A549 (cell line): ENCODE data around the gene MEGF10. TPM values are rescaled to one million over a fixed set of nuclear protein-coding genes. Genes with fewer than 3 reads are reported as not detected.

ENCODE experiments used
- ATAC-seq, 2 experiments: fragments of 200-7000 bp in 1 of 2; fragments of >200 bp in 1 of 2; cut with Nextera tagmentation in 1 of 2; cut with Tn5 transposase in 1 of 2; 3 replicates each; pipeline versions ENCODE4 v1.8.0 to v1.9.1; 2018 to 2020; ENCODE audit warnings: mild to moderate bottlenecking in 1 of 2, moderate library complexity in 1 of 2
- CTCF ChIA-PET: fragments of 300-600 bp; sonication (Branson Sonifier 250); formaldehyde crosslinking; extraction: SDS; loops from one replicate; lab custom pipeline; 2021; ENCODE audit warnings: antibody characterized with exemption, inconsistent platforms; lab: Yijun Ruan, JAX
- POLR2A ChIA-PET: fragments of 350-600 bp; formaldehyde crosslinking; extraction: SDS; loops from one replicate; lab custom pipeline; 2021; ENCODE audit warnings: antibody characterized with exemption, inconsistent platforms; lab: Yijun Ruan, JAX
- DNase-seq, 2 experiments: peaks; one replicate each; pipeline versions ENCODE4 v3.0.0 to v3.0.0-alpha.2; 2011 to 2016; ENCODE audit warnings: low read depth in 1 of 2, low spot score in 1 of 2
- FAIRE-seq: peaks from 2 replicates; lab custom pipeline; 2011; peaks lifted over from hg19 to GRCh38; lab: Jason Lieb, UNC
- H3K27ac ChIP-seq, 2 experiments: fragments of >200 bp; sonication (Bioruptor Twin); formaldehyde crosslinking; 3 replicates each; pipeline ENCODE4 v1.5.1; 2016 to 2017
- H3K4me1 ChIP-seq: fragments of >200 bp; sonication (Bioruptor Twin); formaldehyde crosslinking; 3 replicates; pipeline ENCODE4 v1.6.1; 2016
- H3K4me2 ChIP-seq: fragments of >200 bp; sonication (Bioruptor Twin); formaldehyde crosslinking; 3 replicates; pipeline ENCODE4 v1.6.1; 2016
- H3K4me3 ChIP-seq: fragments of >200 bp; sonication (Bioruptor Twin); formaldehyde crosslinking; 3 replicates; pipeline ENCODE4 v1.5.1; 2016
- H3K9me3 ChIP-seq: fragments of >200 bp; sonication (Bioruptor Twin); formaldehyde crosslinking; 3 replicates; pipeline ENCODE4 v1.6.1; 2016
- CEBPB ChIP-seq, 2 experiments: fragments of >200 bp in 1 of 2; sonication (Bioruptor Twin) in 1 of 2; formaldehyde crosslinking in 1 of 2; IDR thresholded peaks; 2 replicates each; pipeline ENCODE4 v1.6.1; 2012 to 2016
- CHD4 ChIP-seq: fragments of 200-600 bp; sonication (generic); IDR thresholded peaks from 2 replicates; pipeline ENCODE4 v1.6.1; 2016; ENCODE audit warnings: antibody characterized with exemption, mild to moderate bottlenecking, borderline replicate concordance
- CTCF ChIP-seq: fragments of >200 bp; sonication (Bioruptor Twin); formaldehyde crosslinking; IDR thresholded peaks from 3 replicates; pipeline ENCODE4 v1.5.1; 2016
- EHF ChIP-seq: fragments of 250-450 bp; sonication (Bioruptor Pico); IDR thresholded peaks from 2 replicates; pipeline ENCODE4 v1.5.0; 2020; ENCODE audit warnings: mild to moderate bottlenecking
- EHMT2 ChIP-seq: fragments of 200-600 bp; sonication (generic); IDR thresholded peaks from 2 replicates; pipeline ENCODE4 v1.6.1; 2016; ENCODE audit warnings: antibody characterized with exemption, low read depth, mild to moderate bottlenecking, moderate library complexity
- EP300 ChIP-seq, 2 experiments: fragments of >200 bp; sonication (Bioruptor Twin); formaldehyde crosslinking; IDR thresholded peaks; 2 replicates in 1 of 2; 3 replicates in 1 of 2; pipeline ENCODE4 v1.6.1; 2016 to 2017
- FOSB ChIP-seq: fragments of 250-450 bp; sonication (Bioruptor Pico); IDR thresholded peaks from 2 replicates; pipeline ENCODE4 v1.5.0; 2020; ENCODE audit warnings: mild to moderate bottlenecking, moderate library complexity
- HOXA7 ChIP-seq: fragments of 250-450 bp; sonication (Bioruptor Pico); IDR thresholded peaks from 2 replicates; pipeline ENCODE4 v1.5.0; 2020; ENCODE audit warnings: mild to moderate bottlenecking, moderate library complexity
- JUN ChIP-seq, 2 experiments: fragments of >200 bp; sonication (Bioruptor Twin); formaldehyde crosslinking; IDR thresholded peaks; 2 replicates in 1 of 2; 3 replicates in 1 of 2; pipeline ENCODE4 v1.6.1; 2016 to 2017
- KDM1A ChIP-seq: fragments of 200-600 bp; sonication (generic); IDR thresholded peaks from 2 replicates; pipeline ENCODE4 v1.6.1; 2016; ENCODE audit warnings: low read depth, mild to moderate bottlenecking
- KDM5A ChIP-seq: fragments of 200-600 bp; sonication (generic); IDR thresholded peaks from 2 replicates; pipeline ENCODE4 v1.6.1; 2016; ENCODE audit warnings: antibody characterized with exemption, mild to moderate bottlenecking
- MYC ChIP-seq: IDR thresholded peaks from 2 replicates; pipeline ENCODE4 v1.6.1; 2012; ENCODE audit warnings: mild to moderate bottlenecking, inconsistent platforms, low read length, improper control_type of control experiment, borderline replicate concordance
- RAD21 ChIP-seq, 2 experiments: fragments of >200 bp in 1 of 2; sonication (Bioruptor Twin) in 1 of 2; formaldehyde crosslinking in 1 of 2; IDR thresholded peaks in 1 of 2; conservative IDR thresholded peaks in 1 of 2; 2 replicates in 1 of 2; 3 replicates in 1 of 2; pipeline ENCODE4 v1.6.1; 2012 to 2018; ENCODE audit warnings: inconsistent platforms in 1 of 2
- RARB ChIP-seq: fragments of 250-450 bp; sonication (Bioruptor Pico); IDR thresholded peaks from 2 replicates; pipeline ENCODE4 v1.8.0; 2021; ENCODE audit warnings: mild to moderate bottlenecking, moderate library complexity
- RCOR1 ChIP-seq: fragments of 150-350 bp; IDR thresholded peaks from 2 replicates; pipeline ENCODE4 v1.6.1; 2014; ENCODE audit warnings: antibody characterized with exemption, low read length, low read depth
- RFX5 ChIP-seq: fragments of 450-650 bp; IDR thresholded peaks from 2 replicates; pipeline ENCODE4 v1.7.1; 2014; ENCODE audit warnings: antibody characterized with exemption, mild to moderate bottlenecking, moderate library complexity
- RNF2 ChIP-seq: fragments of 200-600 bp; sonication (generic); IDR thresholded peaks from 2 replicates; pipeline ENCODE4 v1.6.1; 2016; ENCODE audit warnings: low read depth, mild to moderate bottlenecking, antibody characterized with exemption, moderate library complexity, borderline replicate concordance
- SMC3 ChIP-seq: fragments of >200 bp; sonication (Bioruptor Twin); formaldehyde crosslinking; IDR thresholded peaks from 3 replicates; pipeline ENCODE4 v1.6.1; 2018; ENCODE audit warnings: inconsistent platforms
- TFCP2L1 ChIP-seq: fragments of 250-450 bp; sonication (Bioruptor Pico); IDR thresholded peaks from 2 replicates; pipeline ENCODE4 v1.5.0; 2021; ENCODE audit warnings: mild to moderate bottlenecking
- TP53 ChIP-seq: fragments of 250-450 bp; sonication (Bioruptor Pico); IDR thresholded peaks from 2 replicates; pipeline ENCODE4 v1.5.0; 2021; ENCODE audit warnings: mild to moderate bottlenecking, moderate library complexity
- ZNF302 ChIP-seq: fragments of 250-450 bp; sonication (Bioruptor Pico); IDR thresholded peaks from 2 replicates; pipeline ENCODE4 v1.9.0; 2021; ENCODE audit warnings: inconsistent platforms, mild to moderate bottlenecking, moderate library complexity
- WGBS: methylation state at CpG from one replicate; pipeline ENCODE4 v1.1.6; 2017; ENCODE audit errors: missing lambda C conversion rate; 5-methylcytosine and 5-hydroxymethylcytosine counted together
- polyA plus RNA-seq, 4 experiments: library from polyadenylated mRNA; depleted of rRNA in 3 of 4; stranded (reverse); fragments of >200 nt; fragmentation: RNase III in 1 of 4; extraction: RNeasy Plus Mini Kit Qiagen cat#74134 plus additional on column Dnase treatment in 1 of 4; gene quantifications; 2 replicates in 3 of 4; 3 replicates in 1 of 4; pipeline ENCODE4 v1.2.3, GENCODE V29; 2011 to 2017
- TF ChIP-seq, protein P1 (sequence below): IDR thresholded peaks from 2 replicates; pipeline ENCODE4 v1.6.1; 2012; ENCODE audit warnings: low read depth, borderline replicate concordance
- TF ChIP-seq, protein P2 (sequence below): fragments of 450-650 bp; IDR thresholded peaks from 2 replicates; pipeline ENCODE4 v1.6.1; 2014; ENCODE audit warnings: antibody characterized with exemption

Gene MEGF10
- polyA plus RNA-seq, 2 of the 4 experiments (the other 2 are of a cell fraction): 0.01 TPM; not detected in 1

GRCh38 chr5:127472700-127473099 is 182.1 kb downstream of the MEGF10 start:
- DNase-seq (no peak), ATAC-seq (no peak), FAIRE-seq (no peak)
- Histone ChIP-seq H3K4me3 (no peak overlapping the region), H3K4me1 (no peaks in the 10 kb centered on the region), H3K9me3 (no peaks in the 10 kb centered on the region), H3K4me2 (no peak overlapping the region), H3K27ac (no peak overlapping the region)
- TF ChIP-seq CEBPB (IDR thresholded peaks at IDR 0.05) (0 out of 4 replicates have a peak, but pooled peaks of 1 of the 2 experiments have one; percentile 41), KDM5A (no peak), ZNF302 (CRISPR knock-in tag) (no peak), EP300 (IDR thresholded peaks at IDR 0.05) (no peak)
- ChIA-PET CTCF (interaction anchor here (1.0 to 1.1 kb wide), 2 partner anchors 11 to 20 kb away, joined by 3 to 4 read pairs; no protein-coding TSS in a partner anchor), POLR2A (no interaction called here)
- 39% methylated on average over 3 of the region's 3 CpGs for WGBS

DNA sequence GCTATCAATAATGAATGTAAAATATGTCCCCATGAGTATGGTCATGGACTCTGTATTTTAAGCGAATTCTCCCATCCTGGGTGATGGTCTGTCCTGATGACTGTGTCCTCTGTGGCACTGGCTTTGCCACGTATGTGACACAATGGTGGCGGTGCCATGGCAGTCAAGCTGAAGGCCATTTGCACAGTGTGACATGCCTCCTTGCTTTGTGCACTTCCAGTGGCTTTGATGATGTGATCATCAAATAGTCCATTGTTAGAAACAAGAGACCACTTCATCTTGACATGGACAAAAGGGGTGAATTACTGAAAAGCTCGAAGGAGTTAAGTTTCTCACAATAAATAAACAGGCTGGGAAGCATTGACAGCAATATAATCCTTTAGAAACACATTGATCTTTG is 195.9 kb downstream of the MEGF10 start:
- 31% methylated on average over 4 of the region's 4 CpGs for WGBS
- H3K9me3 ChIP-seq: no peaks in the 10 kb centered on the region
- H3K27ac ChIP-seq: no peak overlapping the region
- ChIA-PET CTCF (no interaction called here), POLR2A (no interaction called here)
- DNase-seq (no peak), ATAC-seq (no peak), FAIRE-seq (no peak)
- no peak overlapping the region for H3K4me3 ChIP-seq
- H3K4me1 ChIP-seq: no peaks in the 10 kb centered on the region
- TF ChIP-seq KDM1A: no peak
- TF ChIP-seq JUN (IDR thresholded peaks at IDR 0.05): no peak
- no peak for TF ChIP-seq FOSB (CRISPR knock-in tag)
- no peak for TF ChIP-seq RNF2
- TF ChIP-seq EHF: no peak
- TF ChIP-seq TP53 (CRISPR knock-in tag): no peak
- TF ChIP-seq HOXA7 (CRISPR knock-in tag): no peak
- no peak for TF ChIP-seq MYC
- TF ChIP-seq EP300 (IDR thresholded peaks at IDR 0.05): no peak
- TF ChIP-seq, protein P1, sequence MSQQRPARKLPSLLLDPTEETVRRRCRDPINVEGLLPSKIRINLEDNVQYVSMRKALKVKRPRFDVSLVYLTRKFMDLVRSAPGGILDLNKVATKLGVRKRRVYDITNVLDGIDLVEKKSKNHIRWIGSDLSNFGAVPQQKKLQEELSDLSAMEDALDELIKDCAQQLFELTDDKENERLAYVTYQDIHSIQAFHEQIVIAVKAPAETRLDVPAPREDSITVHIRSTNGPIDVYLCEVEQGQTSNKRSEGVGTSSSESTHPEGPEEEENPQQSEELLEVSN: no peak
- no peak for TF ChIP-seq CHD4
- TF ChIP-seq RFX5: no peak
- TF ChIP-seq, protein P2, sequence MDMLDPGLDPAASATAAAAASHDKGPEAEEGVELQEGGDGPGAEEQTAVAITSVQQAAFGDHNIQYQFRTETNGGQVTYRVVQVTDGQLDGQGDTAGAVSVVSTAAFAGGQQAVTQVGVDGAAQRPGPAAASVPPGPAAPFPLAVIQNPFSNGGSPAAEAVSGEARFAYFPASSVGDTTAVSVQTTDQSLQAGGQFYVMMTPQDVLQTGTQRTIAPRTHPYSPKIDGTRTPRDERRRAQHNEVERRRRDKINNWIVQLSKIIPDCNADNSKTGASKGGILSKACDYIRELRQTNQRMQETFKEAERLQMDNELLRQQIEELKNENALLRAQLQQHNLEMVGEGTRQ: no peak
- TF ChIP-seq EHMT2: no peak
- H3K4me2 ChIP-seq: no peak overlapping the region

GRCh38 chr5:127492854-127493738 is 202.5 kb downstream of the MEGF10 start:
- whole genome bisulfite sequencing: 41% methylated on average over 3 of the region's 3 CpGs
- DNase-seq: peak; percentile 39 to 52
- Histone ChIP-seq H3K4me2 (no peak overlapping the region), H3K4me1 (no peaks in the 10 kb centered on the region)
- no peak for FAIRE-seq
- ATAC-seq: peak; percentile 67 to 83; a peak in 4 of 6 replicates
- TF ChIP-seq CTCF (peak; percentile 100), SMC3 (peak; percentile 79), RCOR1 (no peak), RARB (no peak), TFCP2L1 (CRISPR knock-in tag) (no peak), RAD21 (conservative IDR thresholded peaks at IDR 0.05 in 1 of 2, IDR thresholded peaks at IDR 0.05 in 1 of 2) (peak; percentile 39 to 84; a peak in 4 of 5 replicates)
- TF ChIP-seq, all 56 proteins: peak for 3
- Histone ChIP-seq H3K27ac (no peak overlapping the region), H3K4me3 (no peak overlapping the region), H3K9me3 (no peaks in the 10 kb centered on the region)
- ChIA-PET POLR2A (interaction anchor here (0.6 to 1.1 kb wide), 2 partner anchors 24 to 698 kb away, joined by 3 to 4 read pairs; no protein-coding TSS in a partner anchor), CTCF (interaction anchor here (0.6 to 2.1 kb wide), 28 partner anchors 10 to 846 kb away, joined by 3 to 15 read pairs (median 3); partner anchors contain the start of gene MEGF10)
